ENCODE data around the gene OR6V1. TPM values are rescaled to one million over a fixed set of nuclear protein-coding genes. Genes with fewer than 3 reads are reported as not detected.

The OR6V1 gene
- total and polyA plus RNA-seq, 8 donors: not detected

GRCh38 chr7:143018931-143019330 is 33.2 kb upstream of the OR6V1 start:
- TF ChIP-seq CTCF (IDR thresholded peaks at IDR 0.05): no peak
- no peak for TF ChIP-seq POLR2AphosphoS5 (IDR thresholded peaks at IDR 0.05)
- no peak for TF ChIP-seq EP300 (IDR thresholded peaks at IDR 0.05)
- TF ChIP-seq POLR2A (IDR thresholded peaks at IDR 0.05): no peak
- Histone ChIP-seq H3K4me1 (peaks cover 0 to 4% (median 0%) of the 10 kb centered on the region in 4 donors), H3K36me3 (no peaks in the 10 kb centered on the region), H3K9me3 (no peaks in the 10 kb centered on the region), H3K27ac (no peak overlapping the region), H3K4me3 (no peak overlapping the region), H3K27me3 (no peaks in the 10 kb centered on the region)
- intact Hi-C loops (cut with DNase I; ENCODE audit: low total_unique reads): no loop called here
- no peak for DNase-seq

- H3K27me3 ChIP-seq: no peaks in the 10 kb centered on the region
- no peak for TF ChIP-seq POLR2A (IDR thresholded peaks at IDR 0.05)
- TF ChIP-seq EP300 (IDR thresholded peaks at IDR 0.05): no peak
- no peak for TF ChIP-seq CTCF (IDR thresholded peaks at IDR 0.05)
- TF ChIP-seq POLR2AphosphoS5 (IDR thresholded peaks at IDR 0.05): no peak
- no peaks in the 10 kb centered on the region for H3K36me3 ChIP-seq
- intact Hi-C loops (cut with DNase I; ENCODE audit: low total_unique reads): no loop called here
- DNase-seq: no peak
- H3K4me3 ChIP-seq: no peak overlapping the region
- H3K9me3 ChIP-seq: no peaks in the 10 kb centered on the region
- H3K4me1 ChIP-seq: no peaks in the 10 kb centered on the region
- no peak overlapping the region for H3K27ac ChIP-seq
Measured at GRCh38 chr7:143023047-143023446, 29.1 kb upstream of the OR6V1 start.

GRCh38 chr7:143025371-143025770 is 26.8 kb upstream of the OR6V1 start:
- intact Hi-C loops (cut with DNase I; ENCODE audit: low total_unique reads): no loop called here
- no peaks in the 10 kb centered on the region for H3K4me1 ChIP-seq
- H3K27me3 ChIP-seq: no peaks in the 10 kb centered on the region
- DNase-seq: no peak
- H3K36me3 ChIP-seq: no peaks in the 10 kb centered on the region
- no peak for TF ChIP-seq POLR2AphosphoS5 (IDR thresholded peaks at IDR 0.05)
- H3K9me3 ChIP-seq: no peaks in the 10 kb centered on the region
- H3K4me3 ChIP-seq: no peak overlapping the region
- H3K27ac ChIP-seq: no peak overlapping the region
- WGBS, 5 donors: 48 to 69% (median 59%) methylated on average over 2 of the region's 2 CpGs

GRCh38 chr7:143027032-143027431 is 25.1 kb upstream of the OR6V1 start, which contains the start of gene OR9A2:
OR9A2 (minus strand) TSS chr7:143027132; CDS start chr7:143027132, 0 bp downstream.
- Histone ChIP-seq H3K36me3 (no peaks in the 10 kb centered on the region), H3K27me3 (peaks cover 0 to 4% (median 0%) of the 10 kb centered on the region in 3 donors), H3K9me3 (no peaks in the 10 kb centered on the region), H3K4me3 (no peak within 1 kb of the TSS), H3K27ac (no peak within 1 kb of the TSS), H3K4me1 (no peaks in the 10 kb centered on the region)
- TF ChIP-seq POLR2A (IDR thresholded peaks at IDR 0.05): no peak
- TF ChIP-seq EP300 (IDR thresholded peaks at IDR 0.05): no peak
- no peak for TF ChIP-seq POLR2AphosphoS5 (IDR thresholded peaks at IDR 0.05)
- no peak for TF ChIP-seq CTCF (IDR thresholded peaks at IDR 0.05)
- WGBS, 5 donors: 78 to 100% (median 83%) methylated on average over 1 of the region's 1 CpG
- intact Hi-C loops (cut with DNase I; ENCODE audit: low total_unique reads): no loop called here
- no peak for DNase-seq

GRCh38 chr7:143027683-143028082 is 24.5 kb upstream of the OR6V1 start:
- Histone ChIP-seq H3K4me1 (no peaks in the 10 kb centered on the region), H3K27me3 (peaks cover 0 to 7% (median 0%) of the 10 kb centered on the region in 3 donors), H3K9me3 (no peaks in the 10 kb centered on the region), H3K36me3 (no peaks in the 10 kb centered on the region), H3K4me3 (no peak overlapping the region), H3K27ac (no peak overlapping the region)
- intact Hi-C loops (cut with DNase I; ENCODE audit: low total_unique reads): no loop called here
- no peak for DNase-seq
- TF ChIP-seq POLR2A (IDR thresholded peaks at IDR 0.05) (no peak), POLR2AphosphoS5 (IDR thresholded peaks at IDR 0.05) (no peak), EP300 (IDR thresholded peaks at IDR 0.05) (no peak), CTCF (IDR thresholded peaks at IDR 0.05) (no peak)
- 80 to 92% (median 87%) methylated on average over 2 of the region's 2 CpGs for WGBS, 5 donors

All from stomach (tissue), 9 donors.